HepG2 (cell line): ENCODE data around the gene CCL22. TPM values are rescaled to one million over a fixed set of nuclear protein-coding genes. Genes with fewer than 3 reads are reported as not detected.
A peak's percentile ranks its signal among the peaks of the same experiment; 100 is the strongest.

Experiments used
- ETV6 ChIP-seq: sonication (generic); formaldehyde crosslinking; conservative IDR thresholded peaks from 2 replicates; pipeline ENCODE4 v1.4.0; 2020; ENCODE audit warnings: missing genetic modification reagents
- HHEX ChIP-seq: IDR thresholded peaks from 2 replicates; pipeline ENCODE4 v1.6.1; 2016; ENCODE audit warnings: control low read depth
- HMG20B ChIP-seq: conservative IDR thresholded peaks from 2 replicates; pipeline ENCODE4 v1.6.1; 2016; ENCODE audit warnings: missing genetic modification reagents, missing compliant biosample characterization
- KDM2A ChIP-seq: sonication (generic); formaldehyde crosslinking; IDR thresholded peaks from 2 replicates; pipeline ENCODE4 v1.4.0; 2020; ENCODE audit warnings: low read depth, missing genetic modification reagents, borderline replicate concordance
- KDM3A ChIP-seq: IDR thresholded peaks from 2 replicates; pipeline ENCODE4 v1.6.1; 2018; ENCODE audit warnings: low read depth, missing compliant biosample characterization
- KLF11 ChIP-seq: IDR thresholded peaks from 2 replicates; pipeline ENCODE4 v1.6.1; 2016; ENCODE audit warnings: missing compliant biosample characterization
- KLF13 ChIP-seq: sonication (generic); formaldehyde crosslinking; IDR thresholded peaks from 2 replicates; pipeline ENCODE4 v1.4.0; 2020; ENCODE audit warnings: mild to moderate bottlenecking, missing genetic modification reagents
- NAIF1 ChIP-seq: sonication (generic); formaldehyde crosslinking; IDR thresholded peaks from 2 replicates; pipeline ENCODE4 v1.5.0; 2020; ENCODE audit warnings: mild to moderate bottlenecking, missing genetic modification reagents, borderline replicate concordance
- NFATC3 ChIP-seq: sonication (generic); formaldehyde crosslinking; IDR thresholded peaks from 2 replicates; pipeline ENCODE4 v1.5.1; 2020; ENCODE audit warnings: mild to moderate bottlenecking, missing genetic modification reagents
- NFKBIZ ChIP-seq: IDR thresholded peaks from 2 replicates; pipeline ENCODE4 v1.6.1; 2018; ENCODE audit warnings: missing genetic modification reagents, missing compliant biosample characterization
- RBM39 ChIP-seq: fragments of 200-400 bp; formaldehyde crosslinking; IDR thresholded peaks from one replicate; pipeline ENCODE4 v1.6.1; 2018; ENCODE audit warnings: antibody characterized with exemption, mild to moderate bottlenecking, low read depth, low read length; ENCODE audit not compliant: poor library complexity, severe bottlenecking
- SIX1 ChIP-seq: sonication (generic); formaldehyde crosslinking; IDR thresholded peaks from 2 replicates; pipeline ENCODE4 v1.4.0; 2020; ENCODE audit warnings: missing genetic modification reagents, borderline replicate concordance
- THYN1 ChIP-seq: sonication (generic); formaldehyde crosslinking; IDR thresholded peaks from 2 replicates; pipeline ENCODE4 v1.8.1; 2023; ENCODE audit warnings: low read depth, mild to moderate bottlenecking, moderate library complexity, missing genetic modification reagents, borderline replicate concordance
- ZBTB21 ChIP-seq: sonication (generic); formaldehyde crosslinking; IDR thresholded peaks from 2 replicates; pipeline ENCODE4 v1.4.0; 2020; ENCODE audit warnings: missing genetic modification reagents
- ZMAT3 ChIP-seq: sonication (generic); formaldehyde crosslinking; conservative IDR thresholded peaks from 2 replicates; pipeline ENCODE4 v1.7.0; 2021; ENCODE audit warnings: missing genetic modification reagents
- ZNF143 ChIP-seq: sonication (generic); formaldehyde crosslinking; IDR thresholded peaks from 2 replicates; pipeline ENCODE4 v1.4.0; 2020; ENCODE audit warnings: missing genetic modification reagents
- ZNF224 ChIP-seq: sonication (generic); formaldehyde crosslinking; IDR thresholded peaks from 2 replicates; pipeline ENCODE4 v1.5.0; 2020; ENCODE audit warnings: mild to moderate bottlenecking, missing genetic modification reagents
- ZNF234 ChIP-seq: sonication (generic); formaldehyde crosslinking; conservative IDR thresholded peaks from 2 replicates; pipeline ENCODE4 v1.5.1; 2020; ENCODE audit warnings: mild to moderate bottlenecking, missing genetic modification reagents
- ZNF7 ChIP-seq: IDR thresholded peaks from 2 replicates; pipeline ENCODE4 v1.6.1; 2016; ENCODE audit warnings: missing biosample characterization, missing genetic modification reagents
- ZNF747 ChIP-seq: sonication (generic); formaldehyde crosslinking; IDR thresholded peaks from 2 replicates; pipeline ENCODE4 v1.8.1; 2023; ENCODE audit warnings: missing genetic modification reagents, mild to moderate bottlenecking, borderline replicate concordance
- polyA plus RNA-seq, 8 experiments: library from polyadenylated mRNA; depleted of rRNA in 3 of 8; stranded (reverse) in 7 of 8; unstranded in 1 of 8; fragments of >200 nt; fragmentation: Illumina TruSeq in 4 of 8; extraction: Trizol in 4 of 8; gene quantifications; 2 replicates each; pipeline versions ENCODE4 v1.2.1 to v1.2.3, GENCODE V29; 2011 to 2016; ENCODE audit warnings: low read depth in 4 of 8, missing spikeins in 1 of 8, mixed read lengths in 1 of 8; ENCODE audit not compliant: insufficient read depth in 1 of 8
- total RNA-seq, 5 experiments: library from RNA; depleted of rRNA; stranded (reverse); fragments of >200 nt; fragmentation: Illumina TruSeq; extraction: Trizol; gene quantifications; 2 replicates each; pipeline ENCODE4 v1.2.3, GENCODE V29; 2016; ENCODE audit warnings: low read depth in 1 of 5
- TF ChIP-seq, protein P1 (sequence below): sonication (generic); formaldehyde crosslinking; IDR thresholded peaks from 2 replicates; pipeline ENCODE4 v1.8.0; 2022; ENCODE audit warnings: low read depth, missing genetic modification reagents
- TF ChIP-seq, protein P2 (sequence below): sonication (generic); formaldehyde crosslinking; IDR thresholded peaks from 2 replicates; pipeline ENCODE4 v1.4.0; 2020; ENCODE audit warnings: missing genetic modification reagents, low read depth, mild to moderate bottlenecking, borderline replicate concordance
- TF ChIP-seq, protein P3 (sequence below): sonication (generic); formaldehyde crosslinking; IDR thresholded peaks from 2 replicates; pipeline ENCODE4 v1.5.0; 2020; ENCODE audit warnings: missing genetic modification reagents
- TF ChIP-seq, protein P4 (sequence below): sonication (generic); formaldehyde crosslinking; IDR thresholded peaks from 2 replicates; pipeline ENCODE4 v1.4.0; 2020; ENCODE audit warnings: missing genetic modification reagents
- TF ChIP-seq, protein P5 (sequence below): sonication (generic); formaldehyde crosslinking; IDR thresholded peaks from 2 replicates; pipeline ENCODE4 v1.8.0; 2022; ENCODE audit warnings: mild to moderate bottlenecking, missing genetic modification reagents, moderate library complexity

CCL22 gene
- total and polyA plus RNA-seq, 2 of the 13 experiments (the other 11 are each of a cell fraction or from before 2014, with no cell fraction given), result not detected

GRCh38 chr16:57372372-57373116, 14.0 kb downstream of the CCL22 start, which contains the start of gene CX3CL1 (continued):
- TF ChIP-seq, protein P1, sequence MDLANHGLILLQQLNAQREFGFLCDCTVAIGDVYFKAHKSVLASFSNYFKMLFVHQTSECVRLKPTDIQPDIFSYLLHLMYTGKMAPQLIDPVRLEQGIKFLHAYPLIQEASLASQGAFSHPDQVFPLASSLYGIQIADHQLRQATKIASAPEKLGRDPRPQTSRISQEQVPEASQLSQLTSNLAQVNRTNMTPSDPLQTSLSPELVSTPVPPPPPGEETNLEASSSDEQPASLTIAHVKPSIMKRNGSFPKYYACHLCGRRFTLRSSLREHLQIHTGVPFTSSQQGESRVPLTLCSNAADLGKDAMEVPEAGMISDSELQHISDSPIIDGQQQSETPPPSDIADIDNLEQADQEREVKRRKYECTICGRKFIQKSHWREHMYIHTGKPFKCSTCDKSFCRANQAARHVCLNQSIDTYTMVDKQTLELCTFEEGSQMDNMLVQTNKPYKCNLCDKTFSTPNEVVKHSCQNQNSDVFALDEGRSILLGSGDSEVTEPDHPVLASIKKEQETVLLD (CRISPR knock-in tag), result 0 out of 2 replicates have a peak, but pooled peaks have one; percentile 48
- peak; percentile 96 for TF ChIP-seq ZNF224 (CRISPR knock-in tag)
- no peak; the same call in 1 of the 2 replicates for TF ChIP-seq ZNF143 (CRISPR knock-in tag)
- TF ChIP-seq RBM39, result peak; percentile 90
- TF ChIP-seq ZNF747 (CRISPR knock-in tag), result peak; percentile 96
- TF ChIP-seq, protein P2, sequence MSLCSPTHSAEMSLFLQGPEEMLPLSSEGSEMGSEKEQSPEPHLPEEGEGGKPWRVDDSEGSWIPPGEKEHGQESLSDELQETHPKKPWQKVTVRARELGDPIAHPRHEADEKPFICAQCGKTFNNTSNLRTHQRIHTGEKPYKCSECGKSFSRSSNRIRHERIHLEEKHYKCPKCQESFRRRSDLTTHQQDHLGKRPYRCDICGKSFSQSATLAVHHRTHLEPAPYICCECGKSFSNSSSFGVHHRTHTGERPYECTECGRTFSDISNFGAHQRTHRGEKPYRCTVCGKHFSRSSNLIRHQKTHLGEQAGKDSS (CRISPR knock-in tag), result peak; percentile 78
- no peak for TF ChIP-seq ZNF7 (CRISPR knock-in tag)
- TF ChIP-seq KDM2A, result peak; percentile 89
- TF ChIP-seq KLF11 (CRISPR knock-in tag), result no peak
- TF ChIP-seq SIX1 (CRISPR knock-in tag), result no peak
- no peak for TF ChIP-seq ZBTB21
- 0 out of 2 replicates have a peak, but pooled peaks have one; percentile 64 for TF ChIP-seq KLF13 (CRISPR knock-in tag)
- no peak for TF ChIP-seq NFATC3
- TF ChIP-seq, protein P3, sequence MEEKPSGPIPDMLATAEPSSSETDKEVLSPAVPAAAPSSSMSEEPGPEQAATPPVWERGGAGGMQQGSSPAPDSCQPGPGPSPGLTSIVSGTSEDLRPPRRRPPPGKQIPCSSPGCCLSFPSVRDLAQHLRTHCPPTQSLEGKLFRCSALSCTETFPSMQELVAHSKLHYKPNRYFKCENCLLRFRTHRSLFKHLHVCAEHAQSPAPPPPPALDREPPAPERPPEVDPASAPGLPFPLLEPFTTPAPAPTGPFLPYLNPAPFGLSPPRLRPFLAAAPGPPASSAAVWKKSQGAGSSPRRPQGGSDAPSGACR (CRISPR knock-in tag), result peak; percentile 92; the same call in 1 of the 2 replicates
- TF ChIP-seq KDM3A, result peak; percentile 74
- TF ChIP-seq ETV6 (CRISPR knock-in tag), result 0 out of 2 replicates have a peak, but pooled peaks have one; percentile 72
- peak; percentile 91 for TF ChIP-seq NFKBIZ
- TF ChIP-seq ZNF234 (CRISPR knock-in tag), result peak; percentile 72
- TF ChIP-seq, protein P4, sequence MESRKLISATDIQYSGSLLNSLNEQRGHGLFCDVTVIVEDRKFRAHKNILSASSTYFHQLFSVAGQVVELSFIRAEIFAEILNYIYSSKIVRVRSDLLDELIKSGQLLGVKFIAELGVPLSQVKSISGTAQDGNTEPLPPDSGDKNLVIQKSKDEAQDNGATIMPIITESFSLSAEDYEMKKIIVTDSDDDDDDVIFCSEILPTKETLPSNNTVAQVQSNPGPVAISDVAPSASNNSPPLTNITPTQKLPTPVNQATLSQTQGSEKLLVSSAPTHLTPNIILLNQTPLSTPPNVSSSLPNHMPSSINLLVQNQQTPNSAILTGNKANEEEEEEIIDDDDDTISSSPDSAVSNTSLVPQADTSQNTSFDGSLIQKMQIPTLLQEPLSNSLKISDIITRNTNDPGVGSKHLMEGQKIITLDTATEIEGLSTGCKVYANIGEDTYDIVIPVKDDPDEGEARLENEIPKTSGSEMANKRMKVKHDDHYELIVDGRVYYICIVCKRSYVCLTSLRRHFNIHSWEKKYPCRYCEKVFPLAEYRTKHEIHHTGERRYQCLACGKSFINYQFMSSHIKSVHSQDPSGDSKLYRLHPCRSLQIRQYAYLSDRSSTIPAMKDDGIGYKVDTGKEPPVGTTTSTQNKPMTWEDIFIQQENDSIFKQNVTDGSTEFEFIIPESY (CRISPR knock-in tag), result no peak
- no peak; the same call in 1 of the 2 replicates for TF ChIP-seq HMG20B (CRISPR knock-in tag)
- peak; percentile 69 for TF ChIP-seq NAIF1 (CRISPR knock-in tag)
- peak; percentile 60 for TF ChIP-seq ZMAT3 (CRISPR knock-in tag)
- TF ChIP-seq, protein P5, sequence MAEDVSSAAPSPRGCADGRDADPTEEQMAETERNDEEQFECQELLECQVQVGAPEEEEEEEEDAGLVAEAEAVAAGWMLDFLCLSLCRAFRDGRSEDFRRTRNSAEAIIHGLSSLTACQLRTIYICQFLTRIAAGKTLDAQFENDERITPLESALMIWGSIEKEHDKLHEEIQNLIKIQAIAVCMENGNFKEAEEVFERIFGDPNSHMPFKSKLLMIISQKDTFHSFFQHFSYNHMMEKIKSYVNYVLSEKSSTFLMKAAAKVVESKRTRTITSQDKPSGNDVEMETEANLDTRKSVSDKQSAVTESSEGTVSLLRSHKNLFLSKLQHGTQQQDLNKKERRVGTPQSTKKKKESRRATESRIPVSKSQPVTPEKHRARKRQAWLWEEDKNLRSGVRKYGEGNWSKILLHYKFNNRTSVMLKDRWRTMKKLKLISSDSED (CRISPR knock-in tag), result no peak
- no peak for TF ChIP-seq THYN1 (CRISPR knock-in tag)
- no peak; the same call in 1 of the 2 replicates for TF ChIP-seq HHEX (CRISPR knock-in tag)
